Panc1 (cell line): ENCODE measurements around the gene C1RL. TPM values are rescaled to one million over a fixed set of nuclear protein-coding genes. Genes with fewer than 3 reads are reported as not detected.

Experiments used
- ATAC-seq: fragments of 200-7000 bp; cut with Tn5 transposase; 2 replicates; pipeline ENCODE4 v1.9.1; 2020; ENCODE audit warnings: mild to moderate bottlenecking, moderate library complexity
- BruUV-seq: library from RNA; stranded (reverse); fragments of 400-500 nt; replicated peaks from 2 replicates; lab custom pipeline; 2021; lab: Mats Ljungman, UMichigan
- CTCF ChIA-PET: fragments of 300-600 bp; sonication (Branson Sonifier 250); formaldehyde crosslinking; loops from one replicate; lab custom pipeline; 2022; ENCODE audit warnings: antibody characterized with exemption; lab: Charles Lee
- POLR2A ChIA-PET: fragments of 300-600 bp; sonication (Branson Sonifier 250); formaldehyde crosslinking; loops from one replicate; lab custom pipeline; 2022; ENCODE audit warnings: antibody characterized with exemption; lab: Charles Lee
- DNase-seq: peaks from one replicate; pipeline ENCODE4 v3.0.0-alpha.2; 2010; ENCODE audit warnings: low read depth, low spot score
- H3K27ac ChIP-seq: 2 replicates; pipeline ENCODE4 v1.5.1; 2011; ENCODE audit warnings: mild to moderate bottlenecking, low read length, inconsistent platforms
- H3K27me3 ChIP-seq: fragments of 200-500 bp; sonication (Bioruptor generic); 2 replicates; pipeline ENCODE4 v1.6.0; 2014; ENCODE audit warnings: low read length, inconsistent platforms; ENCODE audit not compliant: control insufficient read depth, insufficient read depth
- H3K36me3 ChIP-seq: fragments of 200-500 bp; sonication (Bioruptor generic); 2 replicates; pipeline ENCODE4 v1.5.1; 2014; ENCODE audit warnings: inconsistent platforms, mild to moderate bottlenecking, low read length, moderate library complexity; ENCODE audit not compliant: control insufficient read depth, insufficient read depth
- H3K4me1 ChIP-seq: 2 replicates; pipeline ENCODE4 v1.5.1; 2011; ENCODE audit warnings: inconsistent platforms, mild to moderate bottlenecking, low read length, moderate library complexity; ENCODE audit not compliant: control insufficient read depth, insufficient read depth
- H3K4me3 ChIP-seq, 2 experiments: 2 replicates each; pipeline ENCODE4 v1.5.1; 2011 to 2012; ENCODE audit warnings: low read depth in 2 of 2, low read length in 2 of 2, mild to moderate bottlenecking in 2 of 2, inconsistent platforms in 1 of 2, moderate library complexity in 1 of 2
- H3K9me3 ChIP-seq: fragments of 200-500 bp; sonication (Bioruptor generic); 2 replicates; pipeline ENCODE4 v1.5.1; 2014; ENCODE audit warnings: low read depth, mild to moderate bottlenecking, inconsistent platforms, low read length, moderate library complexity; ENCODE audit not compliant: control insufficient read depth, insufficient read depth
- CTCF ChIP-seq: fragments of 450-650 bp; IDR thresholded peaks from 2 replicates; pipeline ENCODE4 v1.5.1; 2017; ENCODE audit warnings: mild to moderate bottlenecking
- POLR2AphosphoS5 ChIP-seq: IDR thresholded peaks from 2 replicates; pipeline ENCODE4 v1.6.1; 2012; ENCODE audit warnings: mild to moderate bottlenecking, low read depth, low read length, moderate library complexity
- SIN3A ChIP-seq: IDR thresholded peaks from 2 replicates; pipeline ENCODE4 v1.6.1; 2012; ENCODE audit warnings: low read depth, mild to moderate bottlenecking, low read length, moderate library complexity, borderline replicate concordance; ENCODE audit not compliant: insufficient read depth
- TCF7L2 ChIP-seq: IDR thresholded peaks from 2 replicates; pipeline ENCODE4 v1.6.1; 2011; ENCODE audit warnings: mild to moderate bottlenecking, low read depth, low read length, inconsistent platforms
- in situ Hi-C: cut with HindIII; loops from 2 replicates; pipeline ENCODE4 v1.10.0; 2016; ENCODE audit warnings: low sequenced_read_pairs, low pct_unique_long_range_greater_than_20kb
- intact Hi-C: fragments of 100-400 bp; cut with micrococcal nuclease; formaldehyde crosslinking; loops from one replicate; pipeline ENCODE4 v1.10.0; 2022; ENCODE audit not compliant: unreplicated experiment
- total RNA-seq: library from RNA; stranded (reverse); gene quantifications from one replicate; pipeline ENCODE4 v1.2.1, GENCODE V29; 2021; ENCODE audit not compliant: unreplicated experiment
- TF ChIP-seq, protein P1 (sequence below), 2 experiments: IDR thresholded peaks; 2 replicates each; pipeline ENCODE4 v1.6.1; 2011 to 2012; ENCODE audit warnings: low read depth in 2 of 2, control low read depth in 1 of 2, low read length in 1 of 2, mild to moderate bottlenecking in 1 of 2, moderate library complexity in 1 of 2; ENCODE audit not compliant: insufficient read depth in 1 of 2

Gene C1RL
- total RNA-seq, 1 experiment from 2014 or later: 10.7 TPM

GRCh38 chr12:7099290-7099996 lies 9.6 kb downstream of the C1RL start:
- TF ChIP-seq, protein P1, sequence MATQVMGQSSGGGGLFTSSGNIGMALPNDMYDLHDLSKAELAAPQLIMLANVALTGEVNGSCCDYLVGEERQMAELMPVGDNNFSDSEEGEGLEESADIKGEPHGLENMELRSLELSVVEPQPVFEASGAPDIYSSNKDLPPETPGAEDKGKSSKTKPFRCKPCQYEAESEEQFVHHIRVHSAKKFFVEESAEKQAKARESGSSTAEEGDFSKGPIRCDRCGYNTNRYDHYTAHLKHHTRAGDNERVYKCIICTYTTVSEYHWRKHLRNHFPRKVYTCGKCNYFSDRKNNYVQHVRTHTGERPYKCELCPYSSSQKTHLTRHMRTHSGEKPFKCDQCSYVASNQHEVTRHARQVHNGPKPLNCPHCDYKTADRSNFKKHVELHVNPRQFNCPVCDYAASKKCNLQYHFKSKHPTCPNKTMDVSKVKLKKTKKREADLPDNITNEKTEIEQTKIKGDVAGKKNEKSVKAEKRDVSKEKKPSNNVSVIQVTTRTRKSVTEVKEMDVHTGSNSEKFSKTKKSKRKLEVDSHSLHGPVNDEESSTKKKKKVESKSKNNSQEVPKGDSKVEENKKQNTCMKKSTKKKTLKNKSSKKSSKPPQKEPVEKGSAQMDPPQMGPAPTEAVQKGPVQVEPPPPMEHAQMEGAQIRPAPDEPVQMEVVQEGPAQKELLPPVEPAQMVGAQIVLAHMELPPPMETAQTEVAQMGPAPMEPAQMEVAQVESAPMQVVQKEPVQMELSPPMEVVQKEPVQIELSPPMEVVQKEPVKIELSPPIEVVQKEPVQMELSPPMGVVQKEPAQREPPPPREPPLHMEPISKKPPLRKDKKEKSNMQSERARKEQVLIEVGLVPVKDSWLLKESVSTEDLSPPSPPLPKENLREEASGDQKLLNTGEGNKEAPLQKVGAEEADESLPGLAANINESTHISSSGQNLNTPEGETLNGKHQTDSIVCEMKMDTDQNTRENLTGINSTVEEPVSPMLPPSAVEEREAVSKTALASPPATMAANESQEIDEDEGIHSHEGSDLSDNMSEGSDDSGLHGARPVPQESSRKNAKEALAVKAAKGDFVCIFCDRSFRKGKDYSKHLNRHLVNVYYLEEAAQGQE (IDR thresholded peaks at IDR 0.05; ENCODE audit: insufficient read depth in 1 of 2, low read depth in 2 of 2, low read length in 1 of 2): no peak
- TF ChIP-seq TCF7L2 (no peak), SIN3A (no peak), CTCF (no peak), POLR2AphosphoS5 (no peak)
- no peaks in the 10 kb centered on the region for H3K9me3 ChIP-seq
- no peaks in the 10 kb centered on the region for H3K27me3 ChIP-seq
- H3K4me1 ChIP-seq: no peaks in the 10 kb centered on the region
- no peak overlapping the region for H3K4me3 ChIP-seq
- ATAC-seq: no peak
- ChIA-PET POLR2A (no interaction called here), CTCF (no interaction called here)
- no peak overlapping the region for H3K27ac ChIP-seq
- BruUV-seq: no TSS peak
- no peaks in the 10 kb centered on the region for H3K36me3 ChIP-seq
- in situ Hi-C loops (no loop called here), intact Hi-C loops (no loop called here)
- DNase-seq: no peak

GRCh38 chr12:7096979-7097378 lies 12.0 kb downstream of the C1RL start:
- no peaks in the 10 kb centered on the region for H3K27me3 ChIP-seq
- no peak overlapping the region for H3K27ac ChIP-seq
- ChIA-PET CTCF (no interaction called here), POLR2A (no interaction called here)
- BruUV-seq: no TSS peak
- in situ Hi-C loops (no loop called here), intact Hi-C loops (no loop called here)
- no peak for ATAC-seq
- no peaks in the 10 kb centered on the region for H3K36me3 ChIP-seq
- H3K4me3 ChIP-seq: no peak overlapping the region
- H3K4me1 ChIP-seq: no peaks in the 10 kb centered on the region
- DNase-seq: no peak
- H3K9me3 ChIP-seq: no peaks in the 10 kb centered on the region
- TF ChIP-seq TCF7L2 (no peak), POLR2AphosphoS5 (no peak), SIN3A (no peak)
- TF ChIP-seq, protein P1 (IDR thresholded peaks at IDR 0.05; ENCODE audit: insufficient read depth in 1 of 2, low read depth in 2 of 2, low read length in 1 of 2): no peak
